Nephron progenitor cell (in vitro differentiated cells): ENCODE results near the gene ATXN7L2.

Source experiments
- DNase-seq: peaks from one replicate; pipeline ENCODE4 v3.0.0; 2021
- H3K27ac Mint-ChIP-seq: 2 replicates; pipeline ENCODE4 v1.8.0; 2021; ENCODE audit warnings: mild to moderate bottlenecking, moderate library complexity, mixed read lengths
- H3K27me3 Mint-ChIP-seq: 2 replicates; pipeline ENCODE4 v1.8.0; 2021; ENCODE audit warnings: mild to moderate bottlenecking, low read depth, mixed read lengths; ENCODE audit not compliant: poor library complexity
- H3K36me3 Mint-ChIP-seq: 2 replicates; pipeline ENCODE4 v1.8.0; 2021; ENCODE audit warnings: low read depth, mixed read lengths
- H3K4me1 Mint-ChIP-seq: 2 replicates; pipeline ENCODE4 v1.8.0; 2021; ENCODE audit warnings: mixed read lengths
- H3K4me3 Mint-ChIP-seq: 2 replicates; pipeline ENCODE4 v1.8.0; 2021; ENCODE audit warnings: mild to moderate bottlenecking, moderate library complexity, mixed read lengths
- H3K9me3 Mint-ChIP-seq: 2 replicates; pipeline ENCODE4 v1.8.0; 2021; ENCODE audit warnings: mild to moderate bottlenecking, moderate library complexity, mixed read lengths
- CTCF ChIP-seq: fragments of 200-600 bp; sonication (generic); IDR thresholded peaks from 2 replicates; pipeline ENCODE4 v1.5.0; 2021; ENCODE audit warnings: antibody characterized with exemption

The ATXN7L2 gene

GRCh38 chr1:109532365-109533136, 48.8 kb downstream of the ATXN7L2 start:
- H3K9me3 Mint-ChIP-seq, result no peaks in the 10 kb centered on the region
- H3K27ac Mint-ChIP-seq, result peak overlapping the region; percentile 5
- H3K4me3 Mint-ChIP-seq, result peak overlapping the region; percentile 13
- peaks cover 8% of the 10 kb centered on the region for H3K27me3 Mint-ChIP-seq
- H3K36me3 Mint-ChIP-seq, result no peaks in the 10 kb centered on the region
- TF ChIP-seq CTCF, result peak; percentile 88
- H3K4me1 Mint-ChIP-seq, result peaks cover 56% of the 10 kb centered on the region
- DNase-seq, result peak; percentile 93

- H3K36me3 Mint-ChIP-seq, result no peaks in the 10 kb centered on the region
- TF ChIP-seq CTCF, result no peak
- no peaks in the 10 kb centered on the region for H3K9me3 Mint-ChIP-seq
- DNase-seq, result no peak
- no peak overlapping the region for H3K27ac Mint-ChIP-seq
- H3K4me1 Mint-ChIP-seq, result peaks cover 41% of the 10 kb centered on the region
- no peak overlapping the region for H3K4me3 Mint-ChIP-seq
- H3K27me3 Mint-ChIP-seq, result peaks cover 14% of the 10 kb centered on the region
These were observed 50.7 kb downstream of the ATXN7L2 start for GRCh38 chr1:109534307-109534858.

GRCh38 chr1:109535481-109535880, 51.8 kb downstream of the ATXN7L2 start:
- TF ChIP-seq CTCF, result no peak
- DNase-seq, result no peak
- H3K4me3 Mint-ChIP-seq, result no peak overlapping the region
- peaks cover 17% of the 10 kb centered on the region for H3K27me3 Mint-ChIP-seq
- H3K9me3 Mint-ChIP-seq, result no peaks in the 10 kb centered on the region
- no peak overlapping the region for H3K27ac Mint-ChIP-seq
- no peaks in the 10 kb centered on the region for H3K36me3 Mint-ChIP-seq
- H3K4me1 Mint-ChIP-seq, result peaks cover 35% of the 10 kb centered on the region

- H3K9me3 Mint-ChIP-seq, result no peaks in the 10 kb centered on the region
- no peak for TF ChIP-seq CTCF
- no peaks in the 10 kb centered on the region for H3K36me3 Mint-ChIP-seq
- DNase-seq, result no peak
- no peak overlapping the region for H3K27ac Mint-ChIP-seq
- no peak overlapping the region for H3K4me3 Mint-ChIP-seq
- H3K4me1 Mint-ChIP-seq, result peaks cover 30% of the 10 kb centered on the region
- H3K27me3 Mint-ChIP-seq, result peaks cover 23% of the 10 kb centered on the region
These were observed 52.3 kb downstream of the ATXN7L2 start for GRCh38 chr1:109535971-109536491.

GRCh38 chr1:109537450-109538178, 53.9 kb downstream of the ATXN7L2 start:
- TF ChIP-seq CTCF, result no peak
- DNase-seq, result no peak
- Mint-ChIP-seq H3K4me1 (peaks cover 14% of the 10 kb centered on the region), H3K27me3 (peaks cover 33% of the 10 kb centered on the region), H3K27ac (no peak overlapping the region), H3K4me3 (no peak overlapping the region), H3K9me3 (no peaks in the 10 kb centered on the region), H3K36me3 (no peaks in the 10 kb centered on the region)
